Activated naive CD8-positive, alpha-beta T cell treated with anti-CD3 and anti-CD28 coated beads, Interleukin-2, amount 10 ng/mL, durations not matched to agents 7 days and 5 days (primary cell): Measurements from ENCODE around the gene OASL. TPM values are rescaled to one million over a fixed set of nuclear protein-coding genes. Genes with fewer than 3 reads are reported as not detected.

Experiments
- ATAC-seq: fragments of 150-1000 bp; cut with Tn5 transposase; one replicate; pipeline ENCODE4 v1.10.0; 2021; ENCODE audit warnings: low read depth, moderate library complexity
- POLR2A ChIA-PET: fragments of 350-600 bp; sonication (Branson Sonifier 250); formaldehyde crosslinking; loops from one replicate; lab custom pipeline; 2021; ENCODE audit warnings: antibody characterized with exemption; lab: Charles Lee
- DNase-seq: peaks from one replicate; pipeline ENCODE4 v3.0.0; 2021
- H3K27ac Mint-ChIP-seq: one replicate; pipeline ENCODE4 v1.8.0; 2022; ENCODE audit warnings: mild to moderate bottlenecking, mixed read lengths
- H3K27me3 Mint-ChIP-seq: one replicate; pipeline ENCODE4 v1.8.0; 2022; ENCODE audit warnings: mild to moderate bottlenecking, moderate library complexity, mixed read lengths
- H3K36me3 Mint-ChIP-seq: one replicate; pipeline ENCODE4 v1.8.0; 2021; ENCODE audit warnings: mild to moderate bottlenecking, mixed read lengths
- H3K4me1 Mint-ChIP-seq: one replicate; pipeline ENCODE4 v1.8.0; 2021; ENCODE audit warnings: mixed read lengths
- H3K4me3 Mint-ChIP-seq: one replicate; pipeline ENCODE4 v1.8.0; 2022; ENCODE audit warnings: mild to moderate bottlenecking, moderate library complexity, mixed read lengths
- H3K9me3 Mint-ChIP-seq: one replicate; pipeline ENCODE4 v1.8.0; 2021; ENCODE audit warnings: mixed read lengths
- total RNA-seq, 2 experiments: library from RNA; stranded (reverse); gene quantifications; one replicate each; pipeline ENCODE4 v1.2.3, GENCODE V29; 2021

OASL gene
- total RNA-seq, 2 experiments from 2014 or later = 43.7 to 48.6 TPM

DNA sequence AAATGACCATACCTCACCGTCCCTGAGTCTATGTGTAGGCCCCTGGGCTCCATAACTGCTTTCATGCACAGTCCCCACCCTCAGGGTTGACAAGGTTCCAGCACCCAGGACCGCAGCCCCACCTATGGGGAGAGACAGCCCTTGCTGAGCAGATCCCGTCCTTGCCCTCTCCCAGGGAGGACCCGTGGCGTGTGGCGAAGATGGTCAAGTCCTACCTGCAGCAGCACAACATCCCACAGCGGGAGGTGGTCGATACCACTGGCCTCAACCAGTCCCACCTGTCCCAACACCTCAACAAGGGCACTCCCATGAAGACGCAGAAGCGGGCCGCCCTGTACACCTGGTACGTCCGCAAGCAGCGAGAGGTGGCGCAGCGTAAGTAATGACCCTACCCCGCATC lies 50.4 kb downstream of the OASL start:
- Mint-ChIP-seq H3K4me3 (no peak overlapping the region), H3K36me3 (no peaks in the 10 kb centered on the region), H3K9me3 (peaks cover 3% of the 10 kb centered on the region), H3K4me1 (peaks cover 2% of the 10 kb centered on the region), H3K27ac (no peak overlapping the region), H3K27me3 (peaks cover 18% of the 10 kb centered on the region)
- no peak for DNase-seq
- POLR2A ChIA-PET = no interaction called here
- ATAC-seq = no peak

DNA sequence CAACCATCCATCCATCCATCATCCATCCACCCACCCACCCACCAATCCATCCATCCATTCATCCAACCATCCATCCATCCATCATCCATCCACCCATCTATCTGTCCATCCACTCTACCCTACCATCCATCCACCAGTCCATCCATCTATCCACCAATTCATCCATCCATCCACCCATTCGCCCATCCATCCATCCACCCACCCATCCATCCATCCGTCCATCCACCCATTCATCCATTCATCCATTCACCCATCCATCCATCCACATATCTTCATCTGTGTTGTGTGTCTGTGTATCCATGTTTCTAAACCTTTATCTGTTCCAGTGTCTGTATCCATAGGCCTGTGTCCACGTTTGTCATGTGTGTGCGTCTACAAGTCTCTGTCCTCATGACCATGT lies 50.8 kb downstream of the OASL start:
- ATAC-seq = no peak
- no peak for DNase-seq
- peaks cover 3% of the 10 kb centered on the region for H3K9me3 Mint-ChIP-seq

DNA sequence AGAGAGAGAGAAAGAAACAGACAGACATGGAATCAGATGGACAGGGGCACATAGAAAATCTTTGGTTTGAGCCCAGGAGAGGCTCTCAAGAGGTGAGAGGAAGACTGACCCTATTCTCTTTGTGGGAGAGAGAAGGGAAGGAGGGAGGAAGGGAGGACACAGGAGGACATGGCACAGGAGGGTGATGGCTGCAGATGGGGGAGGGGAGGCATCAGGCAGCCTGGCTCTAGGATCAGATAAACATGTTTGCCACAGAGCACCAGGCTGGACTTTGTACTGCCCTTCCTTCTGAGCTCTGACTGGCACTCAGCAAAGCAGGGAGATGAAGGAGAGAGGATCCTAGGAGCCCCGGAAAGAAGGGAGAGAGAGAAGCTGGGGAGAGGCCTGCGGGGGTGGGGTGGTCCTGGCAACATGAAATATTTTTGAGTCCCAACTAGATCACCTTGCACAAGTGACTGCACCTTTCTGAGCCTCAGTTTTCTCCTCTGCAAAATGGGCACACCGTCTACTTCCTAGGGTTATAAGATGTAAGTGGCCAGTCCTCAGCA lies 54.6 kb downstream of the OASL start:
- H3K27ac Mint-ChIP-seq = no peak overlapping the region
- peaks cover 4% of the 10 kb centered on the region for H3K4me1 Mint-ChIP-seq
- DNase-seq = no peak
- peaks cover 2% of the 10 kb centered on the region for H3K27me3 Mint-ChIP-seq
- ATAC-seq = no peak
- H3K9me3 Mint-ChIP-seq = peaks cover 3% of the 10 kb centered on the region
- H3K36me3 Mint-ChIP-seq = no peaks in the 10 kb centered on the region
- POLR2A ChIA-PET = interaction anchor here (1.0 kb wide), 1 partner anchor 14 kb away, joined by 3 read pairs; no protein-coding TSS in a partner anchor
- no peak overlapping the region for H3K4me3 Mint-ChIP-seq

More for the DNA sequence above, 50.8 kb downstream of the OASL start:
- Mint-ChIP-seq H3K36me3 (no peaks in the 10 kb centered on the region), H3K27ac (no peak overlapping the region), H3K27me3 (peaks cover 17% of the 10 kb centered on the region), H3K4me1 (peaks cover 3% of the 10 kb centered on the region), H3K4me3 (no peak overlapping the region)
- POLR2A ChIA-PET = no interaction called here

DNA sequence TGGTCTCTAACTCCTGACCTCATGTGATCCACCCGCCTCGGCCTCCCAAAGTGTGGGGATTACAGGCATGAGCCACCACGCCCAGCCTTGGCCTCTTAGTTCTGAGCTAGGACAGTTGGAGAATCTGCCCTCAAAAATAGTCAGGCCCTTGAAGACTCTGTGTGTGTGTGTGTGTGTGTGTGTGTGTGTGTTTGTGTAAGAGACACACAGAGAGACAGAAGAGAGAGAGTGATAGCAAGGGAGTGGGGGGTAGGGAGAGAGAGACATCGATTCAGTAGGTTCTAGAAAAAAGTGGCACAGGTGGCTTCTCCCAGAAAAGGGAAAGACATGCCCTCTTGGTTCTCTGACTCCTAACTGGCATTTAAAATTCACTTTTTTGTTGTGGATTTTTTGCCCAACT lies 55.3 kb downstream of the OASL start:
- Mint-ChIP-seq H3K27ac (no peak overlapping the region), H3K9me3 (peaks cover 3% of the 10 kb centered on the region), H3K4me3 (no peak overlapping the region), H3K4me1 (peaks cover 4% of the 10 kb centered on the region), H3K27me3 (peaks cover 2% of the 10 kb centered on the region), H3K36me3 (no peaks in the 10 kb centered on the region)
- ATAC-seq = no peak
- POLR2A ChIA-PET = no interaction called here
- no peak for DNase-seq

DNA sequence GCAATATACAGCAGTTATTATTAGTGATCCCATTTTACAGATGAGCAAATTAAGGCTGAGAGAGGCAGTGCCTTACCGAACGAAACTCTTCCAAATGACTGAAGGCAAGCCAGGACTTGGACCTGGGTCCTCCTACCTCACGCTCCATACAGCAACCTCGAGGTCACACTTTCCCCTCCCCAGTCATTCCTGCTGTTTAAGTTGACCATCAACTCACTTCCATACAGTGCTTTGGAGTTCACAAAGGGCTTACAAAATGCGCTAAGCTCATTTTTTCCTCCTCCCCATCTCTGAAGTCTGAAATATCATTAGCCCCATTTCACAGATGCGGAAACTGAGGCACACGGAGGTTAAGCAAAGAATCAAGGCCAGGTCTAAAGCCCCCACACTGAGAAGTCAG lies 56.4 kb downstream of the OASL start:
- Mint-ChIP-seq H3K27ac (no peak overlapping the region), H3K4me3 (no peak overlapping the region), H3K9me3 (no peaks in the 10 kb centered on the region), H3K27me3 (peaks cover 2% of the 10 kb centered on the region), H3K36me3 (no peaks in the 10 kb centered on the region), H3K4me1 (peaks cover 4% of the 10 kb centered on the region)
- ATAC-seq = no peak
- POLR2A ChIA-PET = no interaction called here
- DNase-seq = no peak

DNA sequence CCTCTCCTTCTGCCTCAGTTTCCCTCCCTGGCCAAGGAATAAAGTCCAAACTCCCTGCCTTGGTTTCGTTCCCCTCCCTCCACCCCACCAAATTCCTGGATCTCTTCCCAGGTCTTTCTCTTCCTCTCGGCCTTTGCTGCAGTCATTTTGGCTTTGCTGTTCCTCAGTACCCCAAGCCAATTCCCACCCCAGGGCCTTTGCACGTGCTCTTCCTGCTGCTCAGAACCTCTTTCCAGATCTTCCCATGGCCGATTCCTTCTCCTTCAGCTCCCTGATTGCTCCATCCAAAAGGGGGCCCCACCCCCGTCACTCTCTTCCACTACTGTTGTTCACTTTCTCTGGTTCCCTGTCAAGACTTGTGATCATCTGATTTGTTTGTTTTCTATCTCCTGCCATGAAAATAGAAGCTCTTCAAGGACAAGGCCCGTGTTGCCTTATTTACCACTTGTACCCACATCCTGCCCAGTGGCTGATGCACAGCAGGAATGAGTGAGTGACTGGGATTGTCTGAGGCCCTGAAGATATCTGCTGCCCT lies 57.6 kb downstream of the OASL start:
- Mint-ChIP-seq H3K36me3 (no peaks in the 10 kb centered on the region), H3K27me3 (peaks cover 2% of the 10 kb centered on the region), H3K4me1 (peaks cover 4% of the 10 kb centered on the region), H3K4me3 (no peak overlapping the region), H3K27ac (no peak overlapping the region), H3K9me3 (no peaks in the 10 kb centered on the region)
- DNase-seq (no peak), ATAC-seq (no peak)
- POLR2A ChIA-PET = no interaction called here

DNA sequence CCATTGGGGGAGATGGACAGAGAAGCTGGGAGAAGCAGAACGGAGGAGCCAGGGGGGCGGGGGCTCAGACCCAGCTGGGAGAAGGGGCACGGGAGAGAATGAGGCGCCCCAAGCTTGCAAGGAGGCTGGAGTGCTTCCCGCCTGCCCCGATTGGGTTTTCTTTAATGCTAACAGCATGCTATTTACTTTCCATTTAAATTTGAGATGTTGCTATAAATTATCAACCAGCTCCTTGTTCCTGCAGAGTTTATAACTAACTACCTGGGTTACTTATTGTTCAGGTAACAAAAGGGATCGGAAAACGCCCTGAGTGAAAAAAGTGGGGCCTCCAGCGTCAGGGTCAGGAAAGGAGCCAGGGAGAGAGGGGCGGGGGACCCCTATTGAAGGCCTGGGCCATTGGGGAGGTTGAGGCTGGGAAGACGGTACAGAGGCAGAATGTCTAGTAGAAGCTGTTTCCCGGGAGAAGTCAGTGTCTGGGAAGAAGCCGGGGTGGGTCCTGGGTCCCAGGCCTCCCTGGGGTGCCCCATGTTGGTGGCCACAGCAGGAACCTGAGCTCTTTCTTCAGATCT lies 58.2 kb downstream of the OASL start:
- DNase-seq = no peak
- peaks cover 2% of the 10 kb centered on the region for H3K27me3 Mint-ChIP-seq
- H3K27ac Mint-ChIP-seq = no peak overlapping the region
- H3K9me3 Mint-ChIP-seq = no peaks in the 10 kb centered on the region
- POLR2A ChIA-PET = no interaction called here
- H3K36me3 Mint-ChIP-seq = no peaks in the 10 kb centered on the region
- H3K4me3 Mint-ChIP-seq = no peak overlapping the region
- H3K4me1 Mint-ChIP-seq = peaks cover 4% of the 10 kb centered on the region
- no peak for ATAC-seq

DNA sequence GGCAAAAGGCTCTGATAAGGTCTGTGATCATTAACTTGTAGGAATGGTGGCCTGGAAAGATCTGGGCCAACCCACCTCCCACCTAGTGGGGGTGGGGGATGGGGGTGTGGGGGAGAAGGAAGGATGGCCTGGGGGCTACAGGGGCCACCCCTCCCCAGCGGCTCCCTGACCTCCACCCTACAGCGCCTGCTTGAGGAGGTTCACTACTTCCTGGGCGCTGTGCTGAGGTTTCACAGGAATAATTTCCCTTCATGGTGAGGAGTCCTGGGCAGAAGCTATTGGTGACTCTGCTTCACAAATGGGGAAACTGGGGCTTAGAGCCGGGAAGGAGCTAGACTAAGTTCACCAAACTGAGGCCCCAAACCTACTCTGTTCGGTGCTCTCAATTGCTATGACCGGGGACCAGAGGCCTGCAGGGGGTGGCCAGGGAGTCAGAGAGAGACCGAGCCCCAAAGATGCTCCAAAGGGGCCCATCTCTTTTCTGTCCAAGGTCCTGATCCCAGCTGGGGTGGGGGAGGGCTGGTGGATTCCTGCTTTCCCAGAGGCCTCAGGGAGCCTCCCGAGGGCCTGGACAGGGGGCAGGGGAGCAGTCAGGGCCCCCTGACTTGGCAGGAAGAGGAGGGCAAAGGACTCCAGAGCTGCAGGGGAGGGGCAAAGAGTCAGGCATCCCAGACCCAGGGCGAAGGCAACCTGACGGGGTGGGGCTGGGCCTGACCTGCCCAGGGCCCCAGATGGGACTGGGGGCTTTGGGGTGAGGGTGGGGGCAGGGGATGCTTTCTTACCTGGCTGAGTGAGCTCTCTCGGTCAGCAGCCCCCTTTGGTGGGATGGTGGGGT lies 59.0 kb downstream of the OASL start:
- ATAC-seq = no peak
- H3K27me3 Mint-ChIP-seq = peaks cover 2% of the 10 kb centered on the region
- no peak for DNase-seq
- peaks cover 4% of the 10 kb centered on the region for H3K4me1 Mint-ChIP-seq
- no peak overlapping the region for H3K4me3 Mint-ChIP-seq
- H3K27ac Mint-ChIP-seq = no peak overlapping the region
- POLR2A ChIA-PET = no interaction called here
- H3K36me3 Mint-ChIP-seq = no peaks in the 10 kb centered on the region
- no peaks in the 10 kb centered on the region for H3K9me3 Mint-ChIP-seq

DNA sequence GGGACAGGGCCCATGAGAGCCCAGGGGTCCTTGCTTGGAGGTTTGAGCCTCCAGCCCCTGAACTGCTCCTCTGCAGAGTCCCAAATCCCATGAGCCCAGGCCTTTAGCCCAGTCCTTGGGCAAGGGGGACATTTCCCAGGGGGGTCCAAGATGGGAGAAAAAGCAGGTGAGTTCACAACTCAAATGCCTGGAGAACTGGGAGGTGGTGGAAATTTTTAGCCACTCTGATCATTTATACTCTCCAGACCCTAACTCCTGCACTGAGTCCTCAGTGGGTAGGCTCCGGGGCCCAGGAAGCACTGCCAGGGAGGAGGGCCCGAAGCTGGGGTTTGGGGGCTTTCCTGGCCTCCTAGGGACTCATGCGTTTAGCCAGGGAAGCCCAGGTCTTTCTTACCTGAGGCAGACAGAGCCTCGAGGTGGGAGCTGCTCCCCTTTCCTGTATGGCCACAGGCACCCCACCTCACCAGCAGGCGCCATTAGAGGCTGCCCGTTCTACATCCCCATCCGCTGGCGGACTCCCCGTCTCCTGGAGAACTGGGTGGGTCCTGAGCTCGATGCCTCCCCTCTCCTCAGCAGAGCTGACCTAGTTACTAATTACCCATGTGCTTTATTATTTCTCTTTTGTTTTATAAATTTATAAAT lies 59.7 kb downstream of the OASL start:
- Mint-ChIP-seq H3K27ac (no peak overlapping the region), H3K36me3 (no peaks in the 10 kb centered on the region), H3K9me3 (no peaks in the 10 kb centered on the region), H3K27me3 (peaks cover 1% of the 10 kb centered on the region), H3K4me1 (peaks cover 4% of the 10 kb centered on the region), H3K4me3 (no peak overlapping the region)
- no peak for ATAC-seq
- no peak for DNase-seq
- POLR2A ChIA-PET = no interaction called here

DNA sequence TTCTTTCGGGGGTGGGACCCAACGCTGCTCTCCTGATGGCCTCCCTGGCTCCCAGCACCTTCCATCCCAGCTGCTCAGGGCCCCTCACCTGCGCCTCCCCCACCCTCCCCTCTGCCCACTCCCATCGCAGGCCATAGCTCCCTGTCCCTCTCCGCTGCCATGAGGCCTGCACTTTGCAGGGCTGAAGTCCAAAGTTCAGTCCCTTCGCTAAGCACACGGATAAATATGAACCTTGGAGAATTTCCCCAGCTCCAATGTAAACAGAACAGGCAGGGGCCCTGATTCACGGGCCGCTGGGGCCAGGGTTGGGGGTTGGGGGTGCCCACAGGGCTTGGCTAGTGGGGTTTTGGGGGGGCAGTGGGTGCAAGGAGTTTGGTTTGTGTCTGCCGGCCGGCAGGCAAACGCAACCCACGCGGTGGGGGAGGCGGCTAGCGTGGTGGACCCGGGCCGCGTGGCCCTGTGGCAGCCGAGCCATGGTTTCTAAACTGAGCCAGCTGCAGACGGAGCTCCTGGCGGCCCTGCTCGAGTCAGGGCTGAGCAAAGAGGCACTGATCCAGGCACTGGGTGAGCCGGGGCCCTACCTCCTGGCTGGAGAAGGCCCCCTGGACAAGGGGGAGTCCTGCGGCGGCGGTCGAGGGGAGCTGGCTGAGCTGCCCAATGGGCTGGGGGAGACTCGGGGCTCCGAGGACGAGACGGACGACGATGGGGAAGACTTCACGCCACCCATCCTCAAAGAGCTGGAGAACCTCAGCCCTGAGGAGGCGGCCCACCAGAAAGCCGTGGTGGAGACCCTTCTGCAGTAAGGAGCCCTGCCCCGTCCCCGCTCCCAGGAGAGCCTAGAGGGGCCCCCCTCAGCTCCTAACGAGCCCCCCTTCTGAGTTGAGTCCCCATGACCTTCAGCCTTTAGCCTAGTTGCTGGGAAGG lies 60.5 kb downstream of the OASL start, which contains the start of gene HNF1A:
TSS of gene HNF1A (plus strand) at position 248 of the 924 bp plus-strand sequence. CDS start at position 474, 226 bp downstream.
- H3K27me3 Mint-ChIP-seq = no peaks in the 10 kb centered on the region
- H3K4me3 Mint-ChIP-seq = no peak within 1 kb of the TSS
- H3K4me1 Mint-ChIP-seq = peaks cover 1% of the 10 kb centered on the region
- POLR2A ChIA-PET = no interaction called here
- DNase-seq = no peak
- no peaks in the 10 kb centered on the region for H3K36me3 Mint-ChIP-seq
- ATAC-seq = no peak
- no peaks in the 10 kb centered on the region for H3K9me3 Mint-ChIP-seq
- H3K27ac Mint-ChIP-seq = no peak within 1 kb of the TSS

DNA sequence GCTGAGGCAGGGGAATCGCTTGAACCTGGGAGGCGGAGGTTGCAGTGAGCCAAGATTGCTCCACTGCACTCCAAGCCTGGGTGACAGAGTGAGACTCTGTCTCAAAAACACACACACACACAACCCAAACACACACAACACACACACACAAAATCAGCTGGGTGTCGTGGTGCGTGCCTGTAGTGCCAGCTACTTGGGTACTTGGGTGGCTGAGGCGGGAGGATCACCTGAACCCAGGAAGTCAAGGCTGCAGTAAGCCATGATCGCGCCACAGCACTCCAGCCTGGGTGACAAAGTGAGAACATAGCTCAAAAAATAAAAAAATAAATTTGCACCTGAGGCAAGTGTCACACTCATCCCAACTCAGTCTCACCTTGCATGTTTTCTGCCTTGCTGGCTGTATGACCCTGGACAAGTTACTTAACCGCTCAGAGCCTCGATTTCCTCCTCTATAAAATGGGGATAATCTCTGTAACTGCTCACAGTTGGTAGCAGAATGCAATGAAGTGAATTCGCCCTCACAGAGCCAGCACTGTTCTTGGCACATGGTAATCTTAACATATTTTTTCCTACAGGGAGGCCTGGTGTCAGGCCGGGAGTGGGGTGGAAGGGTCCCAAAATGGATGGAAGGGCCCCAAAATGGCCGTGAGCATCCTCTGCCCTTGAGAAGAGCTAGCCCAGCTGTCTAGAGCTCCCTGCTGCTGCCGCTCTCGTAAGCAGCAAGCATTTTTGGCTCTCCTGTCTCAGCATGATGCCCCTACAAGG lies 61.3 kb downstream of the OASL start:
- Mint-ChIP-seq H3K36me3 (no peaks in the 10 kb centered on the region), H3K27me3 (no peaks in the 10 kb centered on the region), H3K4me1 (no peaks in the 10 kb centered on the region), H3K9me3 (no peaks in the 10 kb centered on the region), H3K27ac (no peak overlapping the region), H3K4me3 (no peak overlapping the region)
- ATAC-seq (no peak), DNase-seq (no peak)
- POLR2A ChIA-PET = no interaction called here

DNA sequence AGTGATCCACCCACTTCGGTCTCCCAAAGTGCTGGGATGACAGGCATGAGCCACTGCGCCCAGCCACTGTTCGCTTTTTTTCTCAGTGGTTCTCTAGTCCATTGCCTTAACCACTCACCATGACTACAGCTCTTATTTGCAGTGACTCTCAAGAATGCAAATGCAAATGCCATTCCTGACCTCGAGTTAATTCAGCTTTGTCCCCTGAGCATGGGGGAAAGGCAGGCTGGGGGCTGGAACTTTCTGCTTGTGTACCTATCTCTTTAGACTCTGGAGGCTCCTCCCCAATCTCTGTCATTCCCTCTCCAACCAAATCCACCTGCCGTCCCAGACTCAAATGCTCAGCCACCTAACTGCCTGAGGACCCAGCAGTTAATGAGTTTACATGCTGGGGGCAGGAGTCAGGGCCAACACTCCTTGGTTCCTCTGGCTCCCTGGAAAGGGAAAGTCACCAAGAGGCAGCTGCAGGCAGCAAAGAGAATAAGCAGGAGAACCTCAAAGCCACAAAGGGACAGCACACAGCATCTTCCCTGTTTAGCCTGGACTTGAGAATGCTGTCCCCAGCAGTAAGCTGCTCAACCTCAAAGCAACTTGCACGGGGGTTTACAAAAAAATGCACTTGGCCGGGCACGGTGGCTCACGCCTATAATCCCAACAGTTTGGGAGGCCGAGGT lies 66.0 kb downstream of the OASL start:
- no peaks in the 10 kb centered on the region for H3K4me1 Mint-ChIP-seq
- POLR2A ChIA-PET = no interaction called here
- no peaks in the 10 kb centered on the region for H3K9me3 Mint-ChIP-seq
- peaks cover 2% of the 10 kb centered on the region for H3K27me3 Mint-ChIP-seq
- no peak for ATAC-seq
- H3K27ac Mint-ChIP-seq = no peak overlapping the region
- DNase-seq = no peak
- no peaks in the 10 kb centered on the region for H3K36me3 Mint-ChIP-seq
- H3K4me3 Mint-ChIP-seq = no peak overlapping the region
